Fibroblast of gingiva (primary cell): ENCODE results near the gene THADA.

ENCODE experiments used
- DNase-seq: peaks from one replicate; pipeline ENCODE4 v3.0.0-alpha.2; 2011; ENCODE audit warnings: low read depth

THADA gene

DNA sequence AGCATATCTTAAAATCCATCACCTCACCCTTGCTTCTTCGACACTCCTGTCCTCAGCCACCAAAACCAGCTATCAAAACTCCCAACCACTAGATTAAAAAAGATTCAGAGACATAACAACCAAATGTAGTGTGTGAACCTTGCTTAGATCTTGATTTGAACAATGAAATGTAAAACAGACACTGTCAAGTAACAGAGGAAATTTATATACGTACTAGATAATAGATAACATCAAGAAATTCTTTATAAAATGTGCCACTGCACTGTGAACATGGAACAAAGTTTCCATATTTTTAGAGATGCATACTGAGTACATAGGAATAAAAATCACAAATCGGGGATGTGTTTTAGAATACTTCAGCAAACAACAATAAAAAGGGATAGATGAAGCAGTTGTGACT is 86.0 kb downstream of the THADA start:
- no peak for DNase-seq

DNA sequence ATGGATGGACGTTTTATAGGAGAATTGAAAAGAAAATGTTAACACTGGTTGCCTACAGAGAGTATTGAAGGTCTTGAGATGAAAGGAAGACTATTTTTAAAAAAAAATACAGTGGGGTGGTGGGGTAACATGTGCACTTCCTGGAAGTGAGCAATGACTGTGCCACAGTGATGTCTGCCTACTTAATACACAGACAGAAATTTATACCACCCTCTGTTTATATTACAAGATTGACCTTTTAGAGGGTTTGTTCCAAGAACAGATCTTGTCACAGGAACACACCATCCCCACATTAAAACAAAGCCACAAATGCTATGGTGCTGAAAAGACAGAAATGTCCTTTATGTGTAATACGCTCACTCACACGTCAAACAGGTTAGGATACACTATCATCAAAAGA is 87.6 kb downstream of the THADA start:
- no peak for DNase-seq

GRCh38 chr2:43507137-43507536 is 88.7 kb downstream of the THADA start:
- DNase-seq, result no peak

DNA sequence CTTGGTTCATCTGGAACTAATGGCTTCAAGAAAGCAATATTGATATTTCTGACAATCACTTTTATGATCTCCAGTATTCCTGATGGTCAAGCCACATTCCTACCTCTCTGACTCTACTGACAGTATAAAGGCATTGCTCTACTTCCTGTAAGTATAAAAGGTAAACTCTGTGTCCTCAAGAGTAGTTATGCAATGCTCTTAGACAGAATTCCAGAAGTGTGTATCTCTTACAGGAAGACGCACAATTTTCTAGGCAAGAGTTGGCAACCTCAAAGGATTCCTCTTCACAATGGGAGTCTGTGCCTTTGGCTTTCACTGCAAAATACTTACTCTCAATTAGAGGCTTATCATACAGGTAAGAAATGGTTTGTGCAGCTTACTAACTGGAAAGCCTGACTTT is 100.1 kb downstream of the THADA start:
- DNase-seq, result peak; percentile 9

GRCh38 chr2:43493954-43494353 is 101.9 kb downstream of the THADA start:
- no peak for DNase-seq

DNA sequence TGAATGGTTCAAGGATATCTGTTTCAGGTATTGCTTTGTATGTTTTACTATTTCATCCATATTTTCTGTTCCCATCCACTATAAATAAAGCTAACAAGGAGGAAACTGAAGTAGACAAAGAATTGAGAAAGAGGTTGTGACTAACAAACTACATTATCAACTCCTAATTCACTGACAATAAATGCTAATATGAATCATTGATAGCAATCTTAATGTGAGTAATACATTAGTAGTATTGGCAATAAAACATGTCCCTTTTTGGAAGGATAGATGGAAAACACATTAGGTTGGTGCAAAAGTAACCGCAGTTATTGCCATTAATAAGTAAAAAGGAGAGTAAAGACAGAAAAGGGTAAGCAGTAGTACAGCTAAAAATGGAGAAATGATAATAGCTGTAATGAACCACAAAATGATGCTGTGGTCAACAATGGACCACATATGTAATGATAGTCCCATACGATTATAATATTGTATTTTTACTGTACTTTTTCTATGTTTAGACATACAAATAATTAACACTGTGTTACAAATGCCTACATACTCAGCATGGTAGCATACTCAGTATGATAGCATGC is 104.7 kb downstream of the THADA start:
- no peak for DNase-seq

DNA sequence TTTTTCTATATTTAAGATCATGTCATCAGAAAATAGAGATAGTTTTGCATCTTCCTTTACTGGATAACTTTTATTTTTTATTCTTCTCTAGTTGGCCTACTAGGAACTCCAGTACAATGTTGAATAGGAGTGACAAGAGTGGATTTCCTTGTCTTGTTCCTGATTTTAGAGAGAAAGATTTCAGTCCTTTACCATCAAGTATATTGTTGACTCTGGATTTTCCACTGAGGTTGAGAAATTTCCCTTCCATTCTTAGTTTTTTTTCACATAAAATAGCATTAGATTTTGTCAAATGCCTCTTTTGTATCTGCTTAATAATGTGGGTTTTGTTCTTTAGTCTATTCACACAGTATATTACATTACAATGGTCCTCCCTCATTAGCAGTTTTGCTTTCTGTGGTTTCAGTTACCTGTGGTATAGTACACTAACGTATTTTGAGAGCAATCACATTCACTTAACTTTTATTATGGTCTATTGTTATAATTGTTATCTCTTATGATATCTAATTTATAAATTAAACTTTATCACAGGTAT is 105.5 kb downstream of the THADA start:
- DNase-seq, result no peak

GRCh38 chr2:43488737-43489136 is 107.1 kb downstream of the THADA start:
- no peak for DNase-seq

DNA sequence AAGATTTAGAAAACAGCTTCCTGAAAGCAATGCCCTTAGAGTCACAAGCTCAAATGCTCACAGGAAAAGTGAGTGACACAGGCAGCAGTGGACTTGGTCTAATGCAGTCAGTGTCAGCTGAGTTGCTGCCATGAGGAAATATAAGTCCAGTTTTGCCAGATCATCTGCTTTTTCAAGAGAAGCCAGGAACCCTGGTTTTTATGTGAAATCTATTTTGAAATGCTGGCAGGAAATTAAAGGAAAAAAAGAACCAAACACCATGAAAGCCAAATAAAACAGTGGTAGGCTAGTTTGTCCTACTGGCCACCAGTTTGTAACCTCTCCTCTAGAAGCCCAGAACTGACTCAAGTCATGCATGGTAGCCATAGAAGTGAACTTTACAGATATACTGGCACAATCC is 109.2 kb downstream of the THADA start:
- peak; percentile 94 for DNase-seq

DNA sequence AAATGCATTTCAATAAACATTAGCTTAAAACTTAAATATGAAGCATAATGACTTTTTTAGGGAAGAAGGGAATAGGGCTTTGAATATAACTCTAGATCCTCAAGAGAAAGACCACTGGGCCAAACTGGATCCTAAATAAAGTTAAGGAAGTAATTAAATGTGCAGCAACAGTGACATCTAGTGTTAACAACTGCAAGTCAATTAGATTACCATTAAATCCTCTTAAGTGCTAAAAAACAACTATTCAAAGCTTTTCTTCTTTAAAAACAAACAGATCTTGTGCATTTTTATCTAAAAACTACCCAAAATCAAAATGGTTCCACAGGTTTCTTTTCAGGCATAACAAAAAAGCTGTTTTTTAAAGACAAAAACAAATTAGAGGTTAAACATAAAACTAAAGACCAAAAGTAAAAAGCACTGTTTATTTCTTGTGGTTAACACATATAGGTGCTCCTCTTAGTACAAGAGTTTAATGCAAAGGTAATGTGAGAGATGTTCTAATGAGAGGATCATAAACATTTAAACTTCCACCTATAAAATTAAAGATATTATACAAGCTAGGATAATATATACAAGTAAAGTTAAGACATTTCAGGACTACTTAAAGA is 111.4 kb downstream of the THADA start:
- peak; percentile 81 for DNase-seq

DNA sequence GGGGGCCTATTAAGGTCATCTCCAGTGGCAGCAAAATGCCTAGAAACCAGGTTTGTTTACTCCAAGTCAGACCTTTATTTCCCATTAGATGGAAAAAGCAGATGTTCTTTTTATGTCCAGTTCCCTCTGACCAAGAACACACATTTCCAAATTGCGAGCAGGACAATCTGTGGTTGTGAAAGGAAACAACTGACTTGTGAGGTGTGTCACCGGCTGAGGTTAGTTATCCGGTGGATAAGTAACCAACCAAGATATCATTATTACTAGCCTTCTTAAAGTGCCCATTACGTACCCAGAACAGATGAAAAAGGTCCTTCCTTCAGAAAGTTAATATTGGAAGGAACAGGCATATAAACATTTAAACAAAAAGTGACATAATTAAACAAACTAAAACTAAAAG is 112.9 kb downstream of the THADA start:
- peak; percentile 73 for DNase-seq

GRCh38 chr2:43481927-43482542 is 113.8 kb downstream of the THADA start:
- DNase-seq, result no peak

DNA sequence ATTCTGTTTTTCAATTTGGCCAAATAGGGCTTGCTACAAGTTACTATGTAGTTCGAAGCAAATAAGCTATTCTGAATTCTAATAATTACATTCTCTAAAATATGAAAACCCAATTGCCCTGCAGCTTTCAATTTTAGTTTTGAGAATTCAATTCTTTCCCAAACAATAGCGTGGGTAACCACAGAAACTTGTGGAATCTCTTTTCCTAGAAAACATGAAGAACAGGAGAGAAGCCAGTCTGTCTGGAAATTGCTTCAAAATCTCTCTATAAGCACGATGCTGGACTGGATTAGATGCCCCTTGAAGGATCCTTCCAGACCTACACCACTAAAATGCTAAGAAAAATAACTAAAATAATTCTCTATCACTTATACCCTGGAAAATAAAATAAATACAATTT is 115.0 kb downstream of the THADA start:
- no peak for DNase-seq

- DNase-seq, result peak; percentile 55
Measured at GRCh38 chr2:43478412-43479086, 117.3 kb downstream of the THADA start.

DNA sequence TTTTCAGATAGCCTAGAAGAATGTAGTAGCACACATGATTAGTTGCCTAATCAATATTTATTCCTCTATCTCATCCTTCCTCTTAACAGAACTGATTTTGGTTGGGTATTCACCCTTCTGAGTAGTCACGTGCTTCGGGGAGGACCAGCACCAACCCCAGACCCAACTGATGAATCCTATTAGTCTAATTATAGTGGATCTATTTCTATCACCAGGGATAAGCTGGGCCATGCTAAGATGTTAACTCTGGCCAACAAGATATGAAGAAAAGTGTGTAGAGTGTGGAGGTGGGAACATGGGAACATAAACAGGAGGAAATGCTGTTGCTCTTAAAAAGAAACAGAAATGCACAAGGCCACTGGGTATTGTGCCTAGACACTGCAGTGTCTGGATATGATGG is 119.9 kb downstream of the THADA start:
- DNase-seq, result no peak

DNA sequence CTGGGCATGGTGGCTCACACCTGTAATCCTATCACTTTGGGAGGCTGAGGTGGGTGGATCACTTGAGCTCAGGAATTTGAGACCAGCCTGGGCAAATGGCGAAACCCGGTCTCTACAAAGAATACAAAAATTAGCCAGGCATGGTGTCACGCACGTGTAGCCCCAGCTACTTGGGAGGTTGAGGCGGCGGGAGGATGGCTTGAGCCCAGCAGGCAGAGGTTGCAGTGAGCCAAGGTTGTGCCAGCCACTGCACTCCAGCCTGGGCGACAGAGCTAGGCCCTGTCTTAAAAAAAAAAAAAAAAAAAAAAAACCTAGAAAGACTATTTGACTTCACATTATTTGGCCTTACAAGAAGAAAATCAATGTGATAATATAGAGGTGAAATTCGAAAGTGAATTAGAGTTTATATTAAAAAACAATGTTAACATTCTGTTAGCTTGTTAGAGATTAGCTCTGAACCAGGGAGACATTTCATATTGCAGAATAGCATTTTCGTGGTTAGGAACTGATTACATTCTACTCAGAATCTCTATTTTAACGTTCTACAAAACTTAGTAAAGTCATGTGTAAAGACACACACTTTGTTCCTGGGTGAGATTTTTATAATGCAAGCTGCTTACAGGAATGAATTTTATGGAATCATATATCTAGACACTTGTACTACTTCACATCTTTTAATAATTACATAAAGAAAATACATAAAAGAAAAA is 120.5 kb downstream of the THADA start:
- DNase-seq, result no peak

- no peak for DNase-seq
Measured at GRCh38 chr2:43474273-43474672, 121.6 kb downstream of the THADA start.

DNA sequence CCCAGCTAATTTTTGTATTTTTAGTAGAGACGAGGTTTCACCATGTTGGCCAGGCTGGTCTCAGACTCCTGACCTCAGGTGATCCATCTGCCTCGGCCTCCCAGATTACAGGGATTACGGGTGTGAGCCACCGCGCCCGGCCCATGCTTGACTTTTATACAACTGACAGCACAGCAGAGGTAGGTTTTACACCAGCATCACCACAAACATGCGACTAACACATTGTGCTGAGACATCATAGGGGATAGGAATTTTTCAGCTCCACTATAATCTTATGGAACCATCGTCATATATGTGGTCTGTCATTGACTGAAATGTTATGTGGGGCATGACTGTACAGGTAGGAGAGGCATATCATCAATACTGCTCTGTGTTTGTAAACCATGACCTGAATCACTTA is 122.1 kb downstream of the THADA start:
- DNase-seq, result no peak

DNA sequence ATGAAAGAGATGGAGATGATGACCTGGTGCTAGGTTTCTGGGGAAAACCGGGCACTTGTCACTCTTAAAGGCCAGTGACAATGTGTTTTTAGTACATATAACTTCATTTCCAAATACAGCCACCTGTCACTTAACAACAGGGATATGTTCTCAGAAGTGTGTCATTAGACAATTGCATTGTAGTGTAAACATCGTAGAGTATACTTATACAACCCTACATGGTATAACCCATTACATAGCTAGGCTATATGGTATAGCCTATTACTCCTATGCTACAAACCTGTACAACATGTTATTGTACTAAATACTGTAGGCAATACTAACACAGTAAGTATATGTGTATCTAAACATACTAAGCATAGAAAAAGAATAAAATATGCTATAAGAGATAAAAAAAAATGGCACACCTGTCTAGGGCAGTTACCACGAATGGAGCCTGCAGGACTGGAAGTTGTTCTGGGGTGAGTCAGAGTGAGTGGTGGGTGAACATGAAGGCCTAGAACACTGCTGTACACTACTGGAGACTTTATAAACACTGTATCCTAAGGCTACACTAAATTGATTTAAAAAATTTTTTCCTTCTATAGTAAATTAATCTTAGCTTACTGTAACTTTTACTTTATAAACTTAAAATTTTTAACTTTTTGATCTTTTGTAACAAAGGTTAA is 123.2 kb downstream of the THADA start:
- DNase-seq, result no peak

DNA sequence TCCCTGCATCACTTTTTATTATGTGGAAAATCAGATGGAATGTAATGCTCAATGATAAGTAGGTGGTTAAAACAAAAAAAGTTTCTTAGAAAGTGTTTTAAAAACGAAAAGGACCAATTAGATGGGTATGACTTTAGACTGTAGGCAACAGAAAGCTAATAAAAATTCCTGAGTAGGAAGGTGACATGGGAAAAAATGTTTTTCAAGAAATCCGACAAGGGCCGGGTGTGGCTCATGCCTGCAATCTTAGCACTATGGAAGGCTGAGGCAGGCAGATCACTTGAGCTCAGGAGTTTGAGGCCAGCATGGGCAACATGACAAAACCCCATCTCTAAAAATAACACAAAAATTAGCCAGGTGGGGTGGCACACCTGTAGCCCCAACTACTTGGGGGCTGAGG is 126.1 kb downstream of the THADA start:
- DNase-seq, result no peak

DNA sequence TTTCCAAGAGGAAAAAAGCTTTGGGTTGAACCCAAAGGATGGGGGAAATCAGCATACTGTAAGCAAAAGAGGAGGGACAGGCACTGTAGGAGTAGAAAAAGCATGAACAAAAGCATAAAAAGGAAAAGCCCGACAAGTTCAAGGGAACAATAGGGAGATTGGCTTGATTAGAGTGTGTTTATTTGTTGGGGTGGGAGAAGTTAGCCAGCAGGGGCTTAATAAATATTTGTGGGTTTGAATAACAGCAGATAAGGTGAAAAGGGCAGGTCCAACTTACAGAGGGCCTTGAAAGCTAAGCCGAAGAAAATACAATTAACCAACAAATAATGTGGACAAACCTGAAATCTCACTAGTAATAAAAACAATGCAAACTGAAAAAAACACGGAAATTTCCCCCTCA is 126.7 kb downstream of the THADA start:
- DNase-seq, result no peak

DNA sequence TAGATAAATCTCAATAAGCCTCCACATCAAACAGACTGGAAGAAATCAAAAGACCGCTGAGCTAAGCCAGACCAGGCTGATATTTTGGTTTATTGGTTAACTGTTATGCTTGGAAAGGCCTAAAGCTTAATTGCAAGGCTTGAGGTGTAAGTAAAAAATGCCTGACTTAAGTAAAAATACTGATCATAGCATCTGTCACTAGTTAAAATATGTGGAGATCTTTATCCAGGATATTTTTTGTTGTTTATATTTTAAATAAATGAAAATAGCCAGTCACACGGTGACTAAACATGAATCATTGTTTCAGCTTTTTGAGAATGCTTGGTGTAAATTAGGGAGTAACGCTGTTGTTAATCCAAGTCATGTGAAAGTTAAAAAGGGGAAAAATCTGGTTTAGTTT is 127.9 kb downstream of the THADA start:
- peak; percentile 74 for DNase-seq
